Stromal cell of bone marrow (primary cell): ENCODE results near the gene PROSER3.

ENCODE experiments used
- DNase-seq: peaks from one replicate; pipeline ENCODE4 v3.0.0-alpha.2; 2012; ENCODE audit warnings: low read depth

PROSER3 gene

DNA sequence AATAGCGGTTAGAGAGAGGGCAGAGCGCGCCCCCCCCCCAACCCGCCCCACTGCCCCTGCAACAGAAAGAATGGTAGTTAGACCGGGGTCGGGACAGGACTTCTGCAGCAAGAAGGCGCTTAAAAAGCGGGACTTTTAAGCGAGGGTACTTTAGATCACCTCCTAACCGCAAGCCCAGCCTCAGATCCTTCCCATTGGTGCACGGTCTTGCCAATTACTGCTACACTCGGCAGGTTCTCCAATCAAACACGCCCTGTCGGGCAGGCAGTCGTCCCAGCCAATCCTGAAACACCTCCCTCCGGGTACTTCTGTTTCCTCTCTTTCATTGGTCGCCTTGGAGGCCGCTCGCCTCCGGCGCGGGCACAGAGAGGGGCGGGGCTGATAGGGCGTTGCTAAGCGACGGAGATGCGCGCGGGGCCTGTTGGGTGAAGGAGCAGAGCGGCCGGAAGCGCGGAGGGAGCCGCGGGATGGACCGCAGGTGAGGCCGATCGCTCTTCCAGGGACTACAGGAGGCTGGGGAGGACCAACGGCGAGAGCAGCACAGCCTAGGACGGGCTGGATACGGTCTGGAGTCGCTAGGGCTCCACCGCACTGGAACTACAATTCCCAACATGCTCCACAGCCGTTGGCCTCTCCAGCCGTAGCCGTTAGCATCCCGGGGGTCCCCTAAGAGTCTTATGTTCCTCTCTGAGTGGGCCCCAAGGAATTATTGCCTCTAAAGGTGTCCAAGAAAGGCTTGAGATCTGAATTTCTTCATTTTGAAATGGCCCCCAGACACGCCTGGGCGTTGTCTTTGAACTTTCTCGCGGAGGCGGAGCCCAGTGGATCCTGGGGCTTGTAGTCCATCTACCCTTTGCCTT is at the start of gene PROSER3:
Gene PROSER3, plus strand, starts transcription at position 428 of the 860 bp plus-strand sequence. Its CDS starts 40 bp downstream, at position 468.
- peak; percentile 99 for DNase-seq

DNA sequence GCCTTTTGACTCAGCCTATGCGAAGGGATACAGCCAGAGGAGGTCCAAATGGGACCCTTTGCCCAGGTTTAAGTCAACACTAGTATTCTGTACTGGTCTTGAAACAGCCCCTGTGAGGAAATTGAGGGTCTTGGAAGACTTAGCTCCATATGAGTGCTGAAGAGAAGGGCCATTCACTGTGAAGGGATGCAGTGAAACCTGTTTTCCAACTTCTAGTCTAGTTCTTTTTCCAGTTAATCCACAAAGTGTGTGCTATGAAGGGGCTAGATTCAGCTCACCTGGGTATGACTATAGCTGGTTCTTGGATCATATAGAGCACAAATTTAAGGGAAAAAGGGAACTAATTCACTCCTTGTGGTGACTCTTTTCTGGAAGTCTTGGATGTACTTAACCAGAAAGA is 49.6 kb upstream of the PROSER3 start:
- no peak for DNase-seq

DNA sequence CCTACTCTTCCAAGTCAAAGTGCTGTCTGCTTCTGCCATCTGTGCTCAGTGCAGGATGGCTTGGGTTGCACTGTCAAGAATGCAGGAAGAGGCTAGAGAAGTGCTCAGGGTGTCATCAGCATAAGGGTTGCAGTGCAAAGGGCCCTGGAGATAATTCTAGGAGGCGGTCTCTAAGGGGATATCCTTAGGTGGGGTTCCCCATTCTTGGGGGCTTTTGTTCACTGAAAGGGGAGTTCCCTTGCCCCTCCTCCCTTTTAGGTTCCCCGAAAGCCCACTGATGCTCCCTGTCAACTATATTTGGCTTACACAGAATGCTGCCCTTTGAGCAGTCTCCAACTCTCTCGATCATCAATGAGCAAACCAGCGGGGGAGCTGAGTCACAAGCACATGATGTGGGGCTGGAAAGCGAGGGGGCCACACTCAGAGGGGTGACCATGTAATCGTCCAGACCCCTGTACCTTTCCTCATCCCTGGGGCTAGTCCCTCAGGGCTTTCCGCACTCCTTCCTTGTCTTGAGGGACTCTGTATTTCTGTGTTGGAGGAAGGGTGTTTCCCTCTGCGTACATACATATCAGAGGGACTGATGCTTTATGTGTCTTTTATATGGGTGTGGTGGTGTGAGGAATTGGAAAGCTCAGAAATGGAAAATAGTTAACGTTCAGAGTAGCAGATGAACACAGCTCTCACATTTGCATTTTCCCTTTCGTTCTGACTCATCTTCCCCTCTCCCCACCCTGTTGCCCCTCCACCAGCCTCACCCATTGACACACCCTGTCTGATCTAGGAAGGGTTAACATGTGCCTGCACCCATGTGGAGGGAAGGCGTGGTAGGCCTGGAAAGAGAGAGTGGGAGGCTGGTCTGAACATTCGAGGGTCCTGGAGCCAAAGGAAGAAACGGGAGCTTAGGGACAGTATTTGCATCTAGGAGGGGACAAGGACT is 46.9 kb upstream of the PROSER3 start:
- DNase-seq, result no peak

DNA sequence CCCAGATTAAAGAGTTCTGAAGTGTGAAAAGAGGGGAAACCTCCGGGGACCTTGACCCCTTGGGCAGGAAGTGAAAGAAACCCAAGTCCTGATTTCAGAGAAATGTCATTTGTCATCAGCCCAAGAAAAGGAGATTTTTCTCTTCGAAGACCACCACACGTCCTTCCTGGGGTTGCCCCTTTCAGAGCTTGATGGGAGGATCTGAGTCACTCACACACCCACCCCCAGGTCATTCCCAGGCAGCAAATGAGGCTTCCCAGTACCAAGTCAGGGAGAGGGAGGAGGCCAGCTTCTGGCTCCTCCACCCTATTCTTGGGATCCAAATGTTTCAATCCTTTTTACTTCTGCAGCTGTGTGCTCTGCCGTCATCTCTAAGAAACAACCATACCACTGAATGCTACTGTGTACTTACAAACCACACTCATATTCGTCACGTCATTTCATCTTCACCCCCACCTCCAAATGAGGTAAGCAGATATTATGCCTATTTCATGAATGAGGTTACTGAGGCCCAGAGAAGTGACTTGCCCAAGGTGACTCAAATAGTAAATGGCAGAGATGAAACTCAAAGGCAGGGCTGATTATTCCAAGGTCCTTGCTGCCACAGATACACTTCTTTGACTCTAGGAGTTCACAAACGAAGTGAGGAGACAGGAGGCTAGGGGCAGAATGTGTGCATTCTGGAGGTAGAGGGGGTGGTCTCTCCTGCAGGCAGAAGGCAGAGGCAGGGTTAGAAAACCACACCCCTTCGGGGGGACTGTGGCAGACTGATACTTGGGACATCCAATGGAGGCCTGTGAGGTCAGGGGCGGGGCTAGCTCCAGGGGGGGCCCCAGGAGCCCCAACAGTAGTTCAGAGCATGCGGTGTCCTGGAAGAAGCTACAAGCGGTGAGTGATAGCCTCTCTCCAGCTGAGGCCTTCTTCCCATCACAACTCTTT is 45.1 kb upstream of the PROSER3 start:
- no peak for DNase-seq

DNA sequence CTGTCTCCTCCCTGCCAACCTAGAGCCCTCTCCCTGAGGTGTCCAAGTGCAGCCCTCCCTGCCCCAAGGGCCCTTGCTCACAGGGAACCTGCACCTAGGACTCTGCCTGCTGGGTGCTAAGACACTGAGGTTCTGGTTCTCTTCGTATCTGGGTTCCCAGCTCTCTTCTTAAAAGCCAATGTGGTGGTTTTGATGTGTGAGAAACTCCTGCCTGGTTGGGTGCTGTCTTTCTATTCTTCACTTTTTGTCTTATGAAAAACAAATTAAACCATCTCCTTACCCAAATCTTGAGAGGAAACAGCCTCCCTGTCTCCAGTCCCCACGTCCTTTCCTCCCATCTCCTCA is 44.5 kb upstream of the PROSER3 start:
- DNase-seq, result no peak

DNA sequence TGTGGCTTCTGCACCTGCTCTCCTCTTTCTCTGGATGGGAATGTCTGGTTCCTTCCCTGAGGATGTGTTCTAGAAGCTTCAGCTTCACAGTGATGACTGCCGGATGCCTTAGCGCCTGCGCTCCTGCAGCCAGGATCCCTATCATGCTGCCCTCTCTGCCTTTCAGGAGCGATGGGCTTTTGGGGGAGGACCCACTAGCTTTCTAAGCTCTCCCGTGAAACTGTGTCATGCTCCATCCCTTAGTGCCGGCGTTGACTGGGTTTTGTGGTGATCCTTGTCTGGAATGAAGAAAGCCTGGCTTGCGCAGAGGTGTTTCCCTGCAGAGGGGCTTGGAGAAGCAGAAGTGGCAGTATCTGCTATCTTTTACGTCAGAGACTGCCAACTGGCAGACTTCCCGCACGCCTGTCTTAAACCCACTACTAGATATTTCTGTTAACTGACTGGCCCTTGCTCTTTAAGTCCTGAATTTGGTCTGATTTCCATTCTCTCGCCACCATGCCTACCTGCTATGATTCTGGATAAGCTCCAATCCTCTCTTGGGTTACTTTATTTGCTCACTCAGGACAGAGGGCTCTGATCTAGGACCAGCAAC is 44.0 kb upstream of the PROSER3 start:
- DNase-seq, result no peak

DNA sequence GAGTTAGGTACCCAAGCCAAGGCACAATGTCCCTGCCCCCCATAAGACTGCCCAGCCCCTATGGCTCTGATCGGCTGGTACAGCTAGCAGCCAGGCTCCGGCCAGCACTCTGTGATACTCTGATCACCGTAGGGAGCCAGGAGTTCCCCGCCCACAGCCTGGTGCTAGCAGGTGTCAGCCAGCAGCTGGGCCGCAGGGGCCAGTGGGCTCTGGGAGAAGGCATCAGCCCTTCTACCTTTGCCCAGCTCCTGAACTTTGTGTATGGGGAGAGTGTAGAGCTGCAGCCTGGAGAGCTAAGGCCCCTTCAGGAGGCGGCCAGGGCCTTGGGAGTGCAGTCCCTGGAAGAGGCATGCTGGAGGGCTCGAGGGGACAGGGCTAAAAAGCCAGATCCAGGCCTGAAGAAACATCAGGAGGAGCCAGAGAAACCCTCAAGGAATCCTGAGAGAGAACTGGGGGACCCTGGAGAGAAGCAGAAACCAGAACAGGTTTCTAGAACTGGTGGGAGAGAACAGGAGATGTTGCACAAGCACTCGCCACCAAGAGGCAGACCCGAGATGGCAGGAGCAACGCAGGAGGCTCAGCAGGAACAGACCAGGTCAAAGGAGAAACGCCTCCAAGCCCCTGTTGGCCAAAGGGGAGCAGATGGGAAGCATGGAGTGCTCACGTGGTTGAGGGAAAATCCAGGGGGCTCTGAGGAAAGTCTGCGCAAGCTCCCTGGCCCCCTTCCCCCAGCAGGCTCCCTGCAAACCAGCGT is 43.2 kb upstream of the PROSER3 start:
- no peak for DNase-seq

DNA sequence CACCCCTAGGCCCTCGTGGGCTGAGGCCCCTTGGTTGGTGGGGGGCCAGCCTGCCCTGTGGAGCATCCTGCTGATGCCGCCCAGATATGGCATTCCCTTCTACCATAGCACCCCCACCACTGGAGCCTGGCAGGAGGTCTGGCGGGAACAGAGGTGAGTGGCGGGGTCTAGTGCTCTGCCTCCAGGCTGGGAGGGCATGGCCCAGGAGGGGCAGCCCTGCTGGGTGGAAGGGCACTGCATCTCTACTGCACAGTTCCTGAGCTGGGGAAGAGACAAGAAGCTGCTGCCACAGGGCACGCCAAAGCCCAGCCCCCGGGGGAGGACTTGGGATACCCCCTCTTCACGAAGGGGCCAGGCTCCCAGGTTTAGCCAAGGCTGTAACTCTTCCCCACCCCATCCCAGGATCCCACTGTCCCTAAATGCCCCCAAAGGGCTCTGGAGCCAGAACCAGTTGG is 42.6 kb upstream of the PROSER3 start:
- DNase-seq, result no peak

DNA sequence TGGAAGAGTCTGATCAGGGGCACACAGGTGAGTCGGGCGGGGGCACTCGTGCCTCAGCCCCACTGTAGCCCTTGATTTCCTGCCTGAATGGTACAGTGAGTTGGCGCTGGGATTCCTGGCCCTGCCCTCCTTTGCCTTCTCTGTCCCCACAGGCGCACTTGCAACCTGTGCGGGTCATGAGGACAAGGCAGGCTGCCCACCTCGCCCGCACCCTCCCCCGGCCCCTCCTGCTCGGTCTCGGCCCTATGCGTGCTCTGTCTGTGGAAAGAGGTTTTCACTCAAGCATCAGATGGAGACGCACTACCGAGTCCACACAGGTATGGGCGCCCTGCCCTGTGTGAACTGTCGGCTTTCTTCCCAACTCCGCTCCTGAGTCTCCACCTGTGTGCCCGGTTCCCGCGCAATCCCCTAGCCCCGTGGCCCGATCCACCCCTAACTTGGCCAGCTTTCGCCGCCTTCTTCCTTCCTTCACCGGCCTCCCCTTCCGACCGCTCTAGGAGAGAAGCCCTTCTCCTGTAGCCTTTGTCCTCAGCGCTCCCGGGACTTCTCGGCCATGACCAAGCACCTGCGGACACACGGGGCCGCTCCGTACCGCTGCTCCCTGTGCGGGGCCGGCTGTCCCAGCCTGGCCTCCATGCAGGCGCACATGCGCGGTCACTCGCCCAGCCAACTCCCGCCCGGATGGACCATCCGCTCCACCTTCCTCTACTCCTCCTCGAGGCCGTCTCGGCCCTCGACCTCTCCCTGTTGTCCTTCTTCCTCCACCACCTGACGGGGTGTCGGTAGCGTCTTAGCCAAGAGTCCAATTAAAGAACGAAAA is 41.8 kb upstream of the PROSER3 start:
- DNase-seq, result no peak

DNA sequence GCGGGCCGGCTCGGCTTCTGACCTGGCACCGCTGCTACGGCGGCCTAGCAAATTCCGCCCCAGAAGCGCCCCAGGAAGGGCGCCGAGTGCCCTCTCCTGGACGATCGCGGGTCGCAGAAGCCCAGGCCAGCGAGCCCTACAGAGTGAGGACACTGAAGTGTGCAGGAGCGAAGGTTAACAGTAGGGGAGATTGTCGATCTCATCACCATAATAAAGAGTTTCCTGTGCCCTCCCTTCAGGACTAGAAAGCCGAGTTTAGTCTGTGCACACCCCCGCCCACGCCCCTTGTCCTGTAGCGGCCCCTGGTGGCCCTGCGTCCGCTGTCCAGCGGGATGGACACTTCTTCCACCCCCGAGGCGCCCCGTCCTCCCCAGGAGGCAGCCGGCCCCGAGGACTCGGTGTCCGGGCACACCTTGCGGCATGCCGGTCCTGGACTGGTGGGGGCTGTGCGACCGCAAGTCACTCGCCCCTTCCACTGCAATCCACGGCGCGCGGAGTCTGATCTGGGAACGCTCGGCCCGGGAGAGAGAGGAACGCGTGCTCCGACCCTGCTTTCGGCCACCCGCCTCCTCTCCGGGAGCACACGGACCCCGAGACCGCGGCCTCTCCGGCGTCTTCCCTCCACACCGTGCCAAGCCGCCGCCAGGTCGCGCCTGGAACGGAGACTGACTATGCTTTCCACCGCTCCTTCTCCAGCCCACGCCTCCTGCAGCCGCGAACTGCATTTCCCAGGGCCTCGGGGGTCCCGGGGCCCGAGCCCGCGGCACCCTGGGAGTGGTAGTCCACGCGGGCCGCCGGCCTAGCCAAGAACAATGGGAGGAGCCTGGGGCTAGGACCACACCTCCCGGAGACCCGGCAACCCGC is 40.9 kb upstream of the PROSER3 start:
- DNase-seq, result peak; percentile 92

DNA sequence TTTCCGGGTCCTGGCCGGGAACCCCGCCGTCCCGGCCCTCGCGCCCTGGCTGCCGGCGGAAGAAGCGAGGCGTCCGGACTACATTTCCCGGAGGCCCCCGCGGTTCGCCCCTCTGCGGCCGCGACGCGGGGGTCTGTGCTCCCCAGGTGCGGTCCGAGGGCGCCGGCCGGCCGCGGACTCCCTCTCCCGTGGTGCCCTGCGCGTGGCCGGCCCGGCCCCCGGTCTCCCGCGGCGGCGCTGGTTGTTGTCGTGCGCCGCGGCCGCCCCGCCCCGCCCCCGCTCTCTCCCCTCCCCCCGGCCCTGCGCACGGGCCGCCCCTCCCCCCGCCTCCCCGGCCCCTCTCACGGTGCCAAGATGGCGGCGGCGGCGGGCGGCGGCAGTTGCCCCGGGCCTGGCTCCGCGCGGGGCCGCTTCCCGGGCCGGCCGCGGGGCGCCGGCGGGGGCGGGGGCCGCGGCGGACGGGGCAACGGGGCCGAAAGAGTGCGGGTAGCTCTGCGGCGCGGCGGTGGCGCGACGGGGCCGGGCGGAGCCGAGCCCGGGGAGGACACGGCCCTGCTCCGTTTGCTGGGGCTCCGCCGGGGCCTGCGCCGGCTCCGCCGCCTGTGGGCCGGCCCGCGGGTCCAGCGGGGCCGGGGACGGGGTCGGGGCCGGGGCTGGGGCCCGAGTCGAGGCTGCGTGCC is 40.2 kb upstream of the PROSER3 start, which contains the start of gene KMT2B:
Gene KMT2B, plus strand, starts transcription at position 339 of the 680 bp plus-strand sequence. Its CDS starts 16 bp downstream, at position 355.
- DNase-seq, result no peak

DNA sequence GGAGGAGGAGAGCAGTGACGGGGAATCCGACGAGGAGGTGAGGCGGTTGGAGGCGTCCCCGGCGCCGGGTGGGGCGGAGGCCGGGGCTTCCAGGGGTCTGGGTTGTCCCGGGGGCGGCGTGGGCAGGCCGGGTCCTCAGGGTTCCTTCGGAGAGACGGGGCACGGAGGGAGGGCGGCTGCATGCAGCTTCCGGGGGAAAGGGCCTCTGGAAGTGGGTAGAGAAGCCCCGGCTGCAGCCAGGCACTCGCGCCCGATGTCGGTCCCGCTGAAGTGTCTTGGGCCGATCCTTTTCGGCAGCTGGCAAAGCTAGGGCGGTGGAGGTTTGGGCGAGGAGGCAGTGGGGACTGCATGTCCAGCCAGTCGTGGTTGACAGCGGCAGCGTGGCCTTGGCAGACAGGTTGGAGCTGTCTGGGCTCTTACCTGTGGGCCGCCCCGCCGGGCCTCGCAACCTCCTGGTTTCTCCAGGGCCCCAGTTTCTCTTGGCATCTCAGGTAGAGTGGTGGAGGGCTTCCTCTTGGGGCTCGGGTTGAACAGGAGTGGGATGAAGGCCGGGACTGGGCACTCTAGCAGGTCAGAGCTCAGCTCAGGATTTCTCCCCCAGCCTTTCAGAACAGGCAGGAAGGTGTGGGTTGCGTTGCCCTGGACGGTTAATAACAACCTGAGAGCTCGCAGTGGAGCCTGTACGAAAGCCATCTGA is 39.5 kb upstream of the PROSER3 start:
- no peak for DNase-seq

DNA sequence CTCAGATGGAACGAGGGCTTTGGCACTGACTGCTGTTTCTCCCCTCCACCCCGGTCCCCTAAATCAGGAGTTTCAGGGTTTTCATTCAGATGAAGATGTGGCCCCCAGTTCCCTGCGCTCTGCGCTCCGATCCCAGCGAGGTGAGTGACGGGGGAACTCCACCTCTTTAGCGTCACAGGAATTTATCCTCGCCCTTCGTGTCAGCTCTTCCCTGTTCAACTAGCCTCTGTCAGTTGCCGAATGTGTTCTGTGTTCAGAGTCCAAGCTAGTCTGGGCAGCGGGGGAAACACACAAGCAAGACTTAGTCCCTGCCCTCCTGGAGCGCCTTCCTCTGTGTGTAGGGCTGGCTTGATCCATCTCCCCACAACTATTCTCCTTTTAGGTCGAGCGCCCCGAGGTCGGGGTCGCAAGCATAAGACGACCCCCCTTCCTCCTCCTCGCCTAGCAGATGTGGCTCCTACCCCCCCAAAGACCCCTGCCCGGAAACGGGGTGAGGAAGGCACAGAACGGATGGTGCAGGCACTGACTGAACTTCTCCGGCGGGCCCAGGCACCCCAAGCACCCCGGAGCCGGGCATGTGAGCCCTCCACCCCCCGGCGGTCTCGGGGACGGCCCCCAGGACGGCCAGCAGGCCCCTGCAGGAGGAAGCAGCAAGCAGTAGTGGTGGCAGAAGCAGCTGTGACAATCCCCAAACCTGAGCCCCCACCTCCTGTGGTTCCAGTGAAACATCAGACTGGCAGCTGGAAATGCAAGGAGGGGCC is 38.4 kb upstream of the PROSER3 start:
- no peak for DNase-seq

DNA sequence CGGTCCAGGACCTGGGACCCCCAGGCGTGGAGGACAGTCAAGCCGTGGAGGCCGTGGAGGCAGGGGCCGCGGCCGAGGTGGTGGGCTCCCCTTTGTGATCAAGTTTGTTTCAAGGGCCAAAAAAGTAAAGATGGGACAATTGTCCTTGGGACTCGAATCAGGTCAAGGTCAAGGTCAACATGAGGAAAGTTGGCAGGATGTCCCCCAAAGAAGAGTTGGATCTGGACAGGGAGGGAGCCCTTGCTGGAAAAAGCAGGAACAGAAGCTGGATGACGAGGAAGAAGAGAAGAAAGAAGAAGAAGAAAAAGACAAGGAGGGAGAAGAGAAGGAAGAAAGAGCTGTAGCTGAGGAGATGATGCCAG is 37.8 kb upstream of the PROSER3 start:
- DNase-seq, result no peak

DNA sequence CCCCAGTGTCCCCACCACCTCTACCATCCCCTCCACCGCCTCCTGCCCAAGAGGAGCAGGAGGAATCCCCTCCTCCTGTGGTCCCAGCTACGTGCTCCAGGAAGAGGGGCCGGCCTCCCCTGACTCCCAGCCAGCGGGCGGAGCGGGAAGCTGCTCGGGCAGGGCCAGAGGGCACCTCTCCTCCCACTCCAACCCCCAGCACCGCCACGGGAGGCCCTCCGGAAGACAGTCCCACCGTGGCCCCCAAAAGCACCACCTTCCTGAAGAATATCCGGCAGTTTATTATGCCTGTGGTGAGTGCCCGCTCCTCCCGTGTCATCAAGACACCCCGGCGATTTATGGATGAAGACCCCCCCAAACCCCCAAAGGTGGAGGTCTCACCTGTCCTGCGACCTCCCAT is 37.3 kb upstream of the PROSER3 start:
- no peak for DNase-seq

DNA sequence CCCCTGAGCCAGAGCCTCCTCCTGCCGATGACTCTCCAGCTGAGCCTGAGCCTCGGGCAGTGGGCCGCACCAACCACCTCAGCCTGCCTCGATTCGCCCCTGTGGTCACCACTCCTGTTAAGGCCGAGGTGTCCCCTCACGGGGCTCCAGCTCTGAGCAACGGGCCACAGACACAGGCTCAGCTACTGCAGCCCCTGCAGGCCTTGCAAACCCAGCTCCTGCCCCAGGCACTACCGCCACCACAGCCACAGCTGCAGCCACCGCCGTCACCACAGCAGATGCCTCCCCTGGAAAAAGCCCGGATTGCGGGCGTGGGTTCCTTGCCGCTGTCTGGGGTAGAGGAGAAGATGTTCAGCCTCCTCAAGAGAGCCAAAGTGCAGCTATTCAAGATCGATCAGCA is 36.6 kb upstream of the PROSER3 start:
- no peak for DNase-seq

DNA sequence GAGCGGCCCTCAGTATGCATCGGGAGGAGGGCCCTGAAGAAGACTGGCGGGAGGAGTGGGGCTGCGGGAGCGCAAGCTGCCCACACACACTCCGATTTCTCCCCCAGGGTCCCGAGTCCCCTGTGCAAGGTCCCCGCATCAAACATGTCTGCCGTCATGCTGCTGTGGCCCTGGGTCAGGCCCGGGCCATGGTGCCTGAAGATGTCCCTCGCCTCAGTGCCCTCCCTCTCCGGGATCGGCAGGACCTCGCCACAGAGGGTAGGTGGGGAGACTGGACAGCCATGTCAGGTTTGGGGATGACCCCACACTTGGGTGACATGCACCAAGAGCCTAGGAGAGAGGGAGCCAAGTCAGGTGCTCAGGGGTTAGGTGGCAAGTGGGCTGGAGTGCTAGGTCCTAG is 35.5 kb upstream of the PROSER3 start:
- no peak for DNase-seq
